SK-N-SH (cell line): ENCODE data around the gene MGLL. TPM values are rescaled to one million over a fixed set of nuclear protein-coding genes. Genes with fewer than 3 reads are reported as not detected.
"Not testable (repeated sequence)": the region's sequence is repeated elsewhere in the genome, so short reads cannot be mapped to it uniquely, and the experiment has no call there.

Experiments used
- CTCF ChIA-PET: fragments of 300-600, 350-600 bp; formaldehyde crosslinking; extraction: SDS; loops from one replicate; lab custom pipeline; 2021; lab: Yijun Ruan, JAX
- POLR2A ChIA-PET: fragments of 350-600 bp; sonication (Branson Sonifier 250); formaldehyde crosslinking; extraction: SDS; loops from one replicate; lab custom pipeline; 2020; ENCODE audit warnings: antibody characterized with exemption, inconsistent platforms; lab: Yijun Ruan, JAX
- DNase-seq: peaks from one replicate; pipeline ENCODE4 v3.0.0; 2012
- H2AFZ ChIP-seq: fragments of 200-600 bp; sonication (generic); 2 replicates; pipeline ENCODE4 v1.8.1; 2016; ENCODE audit warnings: antibody characterized with exemption, mild to moderate bottlenecking, low read depth
- H3F3A ChIP-seq: fragments of 200-600 bp; sonication (generic); replicated peaks from 2 replicates; pipeline ENCODE3; 2016; ENCODE audit warnings: antibody characterized with exemption, mild to moderate bottlenecking; ENCODE audit not compliant: insufficient read depth
- H3K27ac ChIP-seq, 2 experiments: fragments of 200-500 bp in 1 of 2; fragments of 200-600 bp in 1 of 2; sonication (Bioruptor generic) in 1 of 2; sonication (generic), shearing (Covaris generic) in 1 of 2; 2 replicates each; pipeline versions ENCODE4 v1.5.1 to v1.6.1; 2014 to 2016; ENCODE audit warnings: low read depth in 2 of 2, inconsistent platforms in 1 of 2, low read length in 1 of 2, mild to moderate bottlenecking in 1 of 2, mixed read lengths in 1 of 2
- H3K27me3 ChIP-seq: fragments of 200-600 bp; sonication (generic), shearing (Covaris generic); 2 replicates; pipeline ENCODE4 v1.6.1; 2016; ENCODE audit warnings: mixed run types; ENCODE audit not compliant: insufficient read depth
- H3K36me3 ChIP-seq, 2 experiments: fragments of 200-500 bp in 1 of 2; fragments of 200-600 bp in 1 of 2; sonication (Bioruptor generic) in 1 of 2; sonication (generic) in 1 of 2; replicated peaks in 1 of 2; 2 replicates each; pipeline versions ENCODE3 to v1.5.1; 2014 to 2016; ENCODE audit warnings: low read length in 1 of 2, mild to moderate bottlenecking in 1 of 2; ENCODE audit not compliant: insufficient read depth in 2 of 2, control insufficient read depth in 1 of 2
- H3K4me1 ChIP-seq, 2 experiments: fragments of 200-500 bp in 1 of 2; fragments of 200-600 bp in 1 of 2; sonication (Bioruptor generic) in 1 of 2; sonication (generic), shearing (Covaris generic) in 1 of 2; 2 replicates each; pipeline versions ENCODE4 v1.5.1 to v1.6.1; 2014 to 2016; ENCODE audit warnings: low read depth in 1 of 2, low read length in 1 of 2, mixed run types in 1 of 2; ENCODE audit not compliant: insufficient read depth in 2 of 2, control insufficient read depth in 1 of 2
- H3K4me2 ChIP-seq: fragments of 200-600 bp; sonication (generic), shearing (Covaris generic); 2 replicates; pipeline ENCODE4 v1.6.1; 2017; ENCODE audit warnings: mixed run types
- H3K4me3 ChIP-seq, 2 experiments: fragments of 200-500 bp in 1 of 2; fragments of 200-600 bp in 1 of 2; sonication (Bioruptor generic) in 1 of 2; sonication (generic), shearing (Covaris generic) in 1 of 2; 2 replicates each; pipeline versions ENCODE4 v1.5.1 to v1.8.1; 2014 to 2016; ENCODE audit warnings: low read depth in 2 of 2, inconsistent platforms in 1 of 2, low read length in 1 of 2, mild to moderate bottlenecking in 1 of 2, mixed read lengths in 1 of 2, moderate library complexity in 1 of 2
- H3K79me2 ChIP-seq: fragments of 200-600 bp; sonication (generic); 2 replicates; pipeline ENCODE4 v1.8.1; 2017; ENCODE audit warnings: mild to moderate bottlenecking; ENCODE audit not compliant: insufficient read depth
- H3K9ac ChIP-seq: fragments of 200-600 bp; sonication (generic); 2 replicates; pipeline ENCODE4 v1.6.1; 2017; ENCODE audit warnings: mixed run types
- H3K9me2 ChIP-seq: fragments of 200-600 bp; sonication (generic); 2 replicates; pipeline ENCODE4 v1.6.1; 2017; ENCODE audit warnings: mixed run types
- H3K9me3 ChIP-seq: fragments of 200-600 bp; sonication (generic); 2 replicates; pipeline ENCODE4 v1.6.1; 2017; ENCODE audit warnings: mixed run types, mild to moderate bottlenecking, moderate library complexity
- H4K20me1 ChIP-seq: fragments of 200-600 bp; sonication (generic); 2 replicates; pipeline ENCODE4 v1.6.1; 2017; ENCODE audit warnings: mild to moderate bottlenecking, mixed run types; ENCODE audit not compliant: insufficient read depth
- EZH2phosphoT487 ChIP-seq: fragments of 200-600 bp; sonication (generic); IDR thresholded peaks from 2 replicates; pipeline ENCODE4 v1.6.1; 2017; ENCODE audit warnings: low read depth, mixed run types, mild to moderate bottlenecking, antibody characterized with exemption, moderate library complexity, borderline replicate concordance
- FOXM1 ChIP-seq: IDR thresholded peaks from 2 replicates; pipeline ENCODE4 v1.4.0; 2012; ENCODE audit warnings: low read depth, mild to moderate bottlenecking
- GATA2 ChIP-seq: sonication (generic); formaldehyde crosslinking; IDR thresholded peaks from 2 replicates; pipeline ENCODE4 v1.5.0; 2020; ENCODE audit warnings: mild to moderate bottlenecking, missing genetic modification reagents
- MEF2A ChIP-seq: IDR thresholded peaks from 2 replicates; pipeline ENCODE4 v1.4.0; 2012; ENCODE audit warnings: low read depth, borderline replicate concordance
- MXI1 ChIP-seq: IDR thresholded peaks from 2 replicates; pipeline ENCODE4 v1.6.1; 2012; ENCODE audit warnings: mild to moderate bottlenecking, low read depth, low read length, improper control_type of control experiment
- NFIC ChIP-seq: IDR thresholded peaks from 2 replicates; pipeline ENCODE4 v1.4.0; 2012; ENCODE audit warnings: borderline replicate concordance
- NRF1 ChIP-seq: IDR thresholded peaks from 2 replicates; pipeline ENCODE4 v1.6.1; 2012; ENCODE audit warnings: low read depth, mild to moderate bottlenecking, low read length
- POLR2AphosphoS5 ChIP-seq: IDR thresholded peaks from 2 replicates; pipeline ENCODE4 v1.6.1; 2012; ENCODE audit warnings: low read depth, low read length
- TEAD4 ChIP-seq: IDR thresholded peaks from 2 replicates; pipeline ENCODE4 v1.4.0; 2012; ENCODE audit warnings: mild to moderate bottlenecking, borderline replicate concordance; ENCODE audit not compliant: insufficient read depth
- WGBS: methylation state at CpG from one replicate; pipeline ENCODE4 v1.1.6; 2017; ENCODE audit warnings: low lambda C conversion rate; 5-methylcytosine and 5-hydroxymethylcytosine counted together
- polyA plus RNA-seq, 3 experiments: library from polyadenylated mRNA; depleted of rRNA; stranded (reverse); fragments of >200 nt; gene quantifications; 2 replicates each; pipeline ENCODE4 v1.2.3, GENCODE V29; 2012

The MGLL gene
- polyA plus RNA-seq, 1 of the 3 experiments (the other 2 are of a cell fraction) = 2.2 TPM

GRCh38 chr3:127706312-127706711, 116.0 kb downstream of the MGLL start:
- Histone ChIP-seq H3K4me2 (no peak overlapping the region), H3K9me2 (no peaks in the 10 kb centered on the region), H3K9ac (no peak overlapping the region), H2AFZ (no peak overlapping the region), H3K27ac (peak overlapping the region in 1 of 2 experiments; percentile 60; a peak in 1 of 4 replicates), H3K36me3 (no peaks in the 10 kb centered on the region), H3K79me2 (no peaks in the 10 kb centered on the region), H3K9me3 (no peaks in the 10 kb centered on the region), H3F3A (no peaks in the 10 kb centered on the region), H3K27me3 (no peaks in the 10 kb centered on the region), H4K20me1 (no peaks in the 10 kb centered on the region), H3K4me1 (peaks cover 0 to 38% of the 10 kb centered on the region in 2 experiments; a peak in 1 of 4 replicates), H3K4me3 (no peak overlapping the region)
- WGBS = 78% methylated on average over 7 of the region's 7 CpGs
- ChIA-PET CTCF (interaction anchor here (0.7 to 2.0 kb wide), 5 partner anchors 7 to 16 kb away, joined by 3 to 6 read pairs (median 3); no protein-coding TSS in a partner anchor), POLR2A (interaction anchor here (0.9 kb wide), 1 partner anchor 9 kb away, joined by 3 read pairs; no protein-coding TSS in a partner anchor)
- no peak for TF ChIP-seq FOXM1
- TF ChIP-seq TEAD4 = no peak
- TF ChIP-seq POLR2AphosphoS5 = no peak
- no peak for TF ChIP-seq NRF1
- TF ChIP-seq GATA2 = no peak
- TF ChIP-seq MXI1 = no peak
- no peak for TF ChIP-seq EZH2phosphoT487
- no peak for TF ChIP-seq MEF2A
- DNase-seq = no peak

GRCh38 chr3:127704840-127705239, 117.5 kb downstream of the MGLL start:
- H3K9me2 ChIP-seq, H3K79me2 ChIP-seq, H3K27ac ChIP-seq, POLR2A ChIA-PET, CTCF ChIA-PET, DNase-seq, H3K4me2 ChIP-seq, H3K4me3 ChIP-seq, H4K20me1 ChIP-seq, H2AFZ ChIP-seq, H3K36me3 ChIP-seq, H3K27me3 ChIP-seq, H3K9me3 ChIP-seq, H3F3A ChIP-seq, H3K9ac ChIP-seq: not testable (repeated sequence)
- H3K4me1 ChIP-seq = peaks cover 0 to 45% of the 10 kb centered on the region in 2 experiments; a peak in 1 of 4 replicates
- WGBS = 67% methylated on average over 4 of the region's 4 CpGs

DNA sequence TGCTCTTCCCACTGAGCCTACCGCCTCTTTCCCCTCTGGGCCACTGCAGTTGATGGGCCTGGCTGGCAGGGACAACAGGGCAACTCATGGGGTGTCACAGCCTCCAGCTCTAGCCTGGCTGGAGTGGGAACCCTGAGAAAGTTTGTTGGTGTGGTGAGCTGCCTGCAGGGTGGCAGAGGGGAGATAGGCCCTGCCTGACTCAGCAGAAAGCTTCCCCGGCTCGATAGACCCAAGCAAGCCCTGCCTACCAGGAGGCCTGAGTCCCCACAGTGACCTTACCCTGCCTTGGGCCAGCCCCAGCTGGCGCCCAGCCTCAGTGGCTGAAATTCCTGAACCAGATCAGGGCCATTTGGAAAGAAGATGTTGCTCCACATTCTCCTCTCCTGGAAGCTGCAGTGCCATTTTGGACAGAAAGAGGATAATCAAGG, 120.2 kb downstream of the MGLL start:
- no peaks in the 10 kb centered on the region for H3K27me3 ChIP-seq
- DNase-seq = no peak
- no peaks in the 10 kb centered on the region for H3K9me2 ChIP-seq
- whole genome bisulfite sequencing = 53% methylated on average over 2 of the region's 4 CpGs
- no peak overlapping the region; a peak in 1 of 4 replicates for H3K27ac ChIP-seq
- no peak overlapping the region for H3K4me3 ChIP-seq
- H3K9ac ChIP-seq = no peak overlapping the region
- peaks cover 3 to 50% of the 10 kb centered on the region in 2 experiments; a peak in 2 of 4 replicates for H3K4me1 ChIP-seq
- H4K20me1 ChIP-seq = no peaks in the 10 kb centered on the region
- no peaks in the 10 kb centered on the region for H3K79me2 ChIP-seq
- no peak overlapping the region for H3K4me2 ChIP-seq
- no peaks in the 10 kb centered on the region for H3K9me3 ChIP-seq
- no peaks in the 10 kb centered on the region for H3K36me3 ChIP-seq
- H3F3A ChIP-seq = no peaks in the 10 kb centered on the region
- no peak overlapping the region for H2AFZ ChIP-seq
- ChIA-PET POLR2A (no interaction called here), CTCF (interaction anchor here (0.7 to 2.4 kb wide), 3 partner anchors 9 to 906 kb away, joined by 3 to 7 read pairs (median 5); no protein-coding TSS in a partner anchor)
- no peak for TF ChIP-seq NFIC
- TF ChIP-seq, all 33 proteins: peak for 0
